Measurements from ENCODE around the gene TMOD3. TPM values are rescaled to one million over a fixed set of nuclear protein-coding genes. Genes with fewer than 3 reads are reported as not detected.

The TMOD3 gene
- total and polyA plus RNA-seq, 2 of the 4 experiments (the other 2 are of a cell fraction) = 10.7 to 22.0 TPM

- dilution Hi-C loops (cut with HindIII; ENCODE audit: low sequenced_read_pairs, unreplicated experiment) = no loop called here
Observed at GRCh38 chr15:51879555-51879954, 50.1 kb downstream of the TMOD3 start.

More at GRCh38 chr15:51879555-51879954, 50.1 kb downstream of the TMOD3 start:
- Histone ChIP-seq H4K8ac (ENCODE audit: low read depth in 2 of 2, low read length in 2 of 2) (0 out of 4 replicates have a peak overlapping the region, but pooled peaks of 1 of the 2 experiments have one; percentile 22), H3K27ac (ENCODE audit: insufficient read depth, low read length) (no peak overlapping the region), H4K5ac (ENCODE audit: low read depth, low read length) (no peak overlapping the region), H3K36me3 (ENCODE audit: control insufficient read depth, insufficient read depth, low read length) (peaks cover 4% of the 10 kb centered on the region; the same call in 1 of the 2 replicates), H2AK5ac (ENCODE audit: low read depth, low read length) (peak overlapping the region; percentile 49), H3K79me1 (ENCODE audit: low read depth in 1 of 2, low read length in 2 of 2) (peaks cover 27 to 55% of the 10 kb centered on the region in 2 experiments), H3K9ac (ENCODE audit: low read depth, low read length) (no peak overlapping the region; the same call in 1 of the 2 replicates), H3K23ac (ENCODE audit: low read depth, low read length) (no peak overlapping the region), H2AK9ac (replicated peaks; ENCODE audit: low read depth, low read length, poor library complexity) (no peak overlapping the region), H3K4me1 (ENCODE audit: control insufficient read depth, insufficient read depth, low read length) (peaks cover 17% of the 10 kb centered on the region), H3K18ac (ENCODE audit: low read depth, low read length) (peak overlapping the region; percentile 30; the same call in 1 of the 2 replicates), H3K56ac (ENCODE audit: extremely low read depth, insufficient read depth, low read length) (no peak overlapping the region), H4K20me1 (ENCODE audit: insufficient read depth, low read length) (peaks cover 5% of the 10 kb centered on the region; the same call in 1 of the 2 replicates), H2BK5ac (ENCODE audit: low read depth, low read length, poor library complexity, severe bottlenecking) (peak overlapping the region; percentile 90), H4K91ac (ENCODE audit: insufficient read depth, low read depth, low read length) (no peak overlapping the region), H2BK20ac (ENCODE audit: low read depth, low read length) (no peak overlapping the region), H2BK15ac (ENCODE audit: low read depth, low read length) (no peak overlapping the region), H2BK120ac (ENCODE audit: low read depth, low read length) (peak overlapping the region; percentile 20; the same call in 1 of the 2 replicates), H3K4me2 (ENCODE audit: low read depth, low read length) (peak overlapping the region; percentile 29; the same call in 1 of the 2 replicates), H2AFZ (replicated peaks; ENCODE audit: low read length, poor library complexity) (no peak overlapping the region), H3K9me1 (ENCODE audit: insufficient read depth, low read length) (peaks cover 17% of the 10 kb centered on the region; the same call in 1 of the 2 replicates), H3K4me3 (ENCODE audit: insufficient read depth, low read depth, low read length) (no peak overlapping the region), H3K14ac (replicated peaks; ENCODE audit: low read depth, low read length) (no peak overlapping the region), H3K9me3 (ENCODE audit: control insufficient read depth, insufficient read depth, low read length) (no peaks in the 10 kb centered on the region), H3K4ac (ENCODE audit: low read depth, low read length) (no peak overlapping the region), H3K27me3 (ENCODE audit: control insufficient read depth, insufficient read depth, low read length) (no peaks in the 10 kb centered on the region)
- ATAC-seq (ENCODE audit: low read depth) (no peak), DNase-seq (peak; percentile 61)
- in situ Hi-C loops (cut with MboI; ENCODE audit: low sequenced_read_pairs) = no loop called here
- no CpG with 5 or more reads among the region's 1 CpG for WGBS, 2 experiments (ENCODE audit: extremely low coverage in 2 of 2, insufficient read length in 1 of 2)
- ChIA-PET CTCF (interaction anchor here (1.1 kb wide), 2 partner anchors 15 to 21 kb away, joined by 3 to 7 read pairs; no protein-coding TSS in a partner anchor), POLR2A (ENCODE audit: unreplicated experiment) (no interaction called here)
- TF ChIP-seq ELK1 (IDR thresholded peaks at IDR 0.05; ENCODE audit: borderline replicate concordance, low read depth, low read length) = no peak
- TF ChIP-seq RCOR1 (IDR thresholded peaks at IDR 0.05; ENCODE audit: insufficient replicate concordance, low read length) = no peak
- TF ChIP-seq POLR2A (IDR thresholded peaks at IDR 0.05; ENCODE audit: low read depth, low read length) = no peak
- no peak for TF ChIP-seq USF2 (IDR thresholded peaks at IDR 0.05; ENCODE audit: low read depth, low read length)
- no peak for TF ChIP-seq RFX5 (IDR thresholded peaks at IDR 0.05; ENCODE audit: low read depth, low read length)
- TF ChIP-seq MAFK (IDR thresholded peaks at IDR 0.05; ENCODE audit: low read depth, low read length) = no peak
- no peak for TF ChIP-seq BHLHE40 (IDR thresholded peaks at IDR 0.05; ENCODE audit: low read depth, low read length)
- no peak for TF ChIP-seq RAD21 (IDR thresholded peaks at IDR 0.05; ENCODE audit: low read length)
- TF ChIP-seq SMC3 (IDR thresholded peaks at IDR 0.05; ENCODE audit: low read depth, low read length) = no peak
- TF ChIP-seq CTCF (conservative IDR thresholded peaks at IDR 0.05; ENCODE audit: low read depth, low read length) = no peak
- TF ChIP-seq NFE2L2 (IDR thresholded peaks at IDR 0.05; ENCODE audit: low read depth, low read length) = no peak
- TF ChIP-seq MAZ (IDR thresholded peaks at IDR 0.05; ENCODE audit: borderline replicate concordance, low read depth, low read length) = no peak
- no peak for TF ChIP-seq MXI1 (IDR thresholded peaks at IDR 0.05; ENCODE audit: borderline replicate concordance, low read depth, low read length)
- TF ChIP-seq CHD1 (IDR thresholded peaks at IDR 0.05; ENCODE audit: low read depth, low read length) = no peak
- TF ChIP-seq CEBPB (IDR thresholded peaks at IDR 0.05; ENCODE audit: low read depth, low read length) = no peak
- no TSS peak for BruUV-seq (replicated peaks)
- intact Hi-C loops (cut with micrococcal nuclease) = loop anchor here (10.0 kb wide), 1 partner anchor 1525 kb away; the partner anchor contains the start of gene GABPB1

All from IMR-90 (cell line).